HUDEP-2 (cell line): ENCODE measurements around the gene COL16A1.
A peak's percentile ranks its signal among the peaks of the same experiment; 100 is the strongest.

Source experiments
- DNase-seq, 76 experiments: peaks; one replicate each; lab custom pipeline; 2025; ENCODE audit not compliant: unreplicated experiment in 76 of 76; lab: John Stamatoyannopoulos, UW

COL16A1 gene

DNA sequence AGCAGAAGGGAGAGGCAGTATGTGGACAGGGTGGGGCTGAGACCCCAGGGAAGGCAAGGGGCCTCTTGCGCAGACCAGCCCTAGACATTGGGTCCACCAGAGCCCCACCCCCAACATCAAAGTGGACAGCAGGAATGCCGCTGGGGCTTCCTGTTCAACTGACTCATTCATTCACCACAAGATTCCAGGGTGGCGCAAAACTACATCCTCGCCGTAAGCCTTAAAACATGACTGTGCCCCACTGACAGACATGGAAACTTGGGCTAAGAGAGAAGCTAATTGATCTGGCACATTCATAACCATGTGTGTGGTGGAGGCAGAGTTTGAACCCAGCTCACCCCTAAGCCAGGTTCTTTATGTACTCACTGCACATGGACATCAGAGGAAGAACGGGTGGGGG lies 14.0 kb downstream of the COL16A1 start:
- DNase-seq = no peak

DNA sequence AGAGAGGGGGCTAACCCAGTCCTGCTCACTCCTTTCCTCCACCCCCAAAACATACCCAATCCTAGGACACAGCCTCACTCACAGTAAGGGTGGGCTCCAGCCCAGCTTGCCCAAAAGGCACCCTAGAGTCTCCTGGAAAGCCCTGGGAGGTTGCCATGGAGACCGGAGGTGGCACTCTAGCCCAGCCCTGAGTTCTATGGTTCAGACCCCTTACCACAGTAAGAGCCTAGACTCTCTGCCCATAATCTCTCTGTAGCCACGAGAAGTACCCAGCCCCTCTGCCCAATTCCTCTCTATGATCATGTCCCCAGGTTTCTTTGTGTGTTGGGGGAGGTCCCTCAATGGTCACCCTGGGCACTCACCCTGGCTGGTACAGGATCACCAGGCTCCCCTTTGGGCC lies 14.4 kb downstream of the COL16A1 start:
- no peak for DNase-seq

DNA sequence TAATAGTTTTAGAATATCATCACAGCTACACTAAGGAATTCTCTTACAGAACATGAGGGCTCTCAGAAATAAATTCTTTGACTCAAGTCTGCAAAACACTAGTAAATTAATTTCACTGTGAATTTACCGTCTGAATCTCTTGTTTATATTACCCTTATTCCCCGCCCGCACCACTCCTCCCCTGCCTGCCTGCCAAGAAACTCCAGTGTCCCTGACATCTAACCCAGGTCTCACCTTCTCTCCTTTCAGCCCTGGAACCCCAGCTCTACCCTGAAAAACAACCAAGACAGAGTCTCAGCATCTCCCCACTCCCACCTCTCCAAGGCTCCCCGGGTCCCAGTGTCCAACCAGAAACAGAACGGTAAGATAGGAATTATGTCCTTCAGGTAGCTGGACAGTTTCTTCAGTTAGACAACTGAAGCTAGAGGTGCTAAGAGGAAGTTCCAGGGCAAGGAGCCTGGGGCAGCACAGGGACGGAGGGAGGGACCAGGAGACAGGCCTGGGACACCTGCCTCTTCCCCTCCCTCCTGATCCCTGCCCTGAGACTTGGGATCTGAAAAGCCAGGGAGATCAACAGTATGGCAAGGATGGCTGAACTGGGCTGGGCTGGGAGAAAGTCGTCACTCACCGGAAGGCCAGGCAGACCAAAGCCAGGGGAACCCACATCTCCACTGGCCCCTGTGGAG lies 15.4 kb downstream of the COL16A1 start:
- no peak for DNase-seq

DNA sequence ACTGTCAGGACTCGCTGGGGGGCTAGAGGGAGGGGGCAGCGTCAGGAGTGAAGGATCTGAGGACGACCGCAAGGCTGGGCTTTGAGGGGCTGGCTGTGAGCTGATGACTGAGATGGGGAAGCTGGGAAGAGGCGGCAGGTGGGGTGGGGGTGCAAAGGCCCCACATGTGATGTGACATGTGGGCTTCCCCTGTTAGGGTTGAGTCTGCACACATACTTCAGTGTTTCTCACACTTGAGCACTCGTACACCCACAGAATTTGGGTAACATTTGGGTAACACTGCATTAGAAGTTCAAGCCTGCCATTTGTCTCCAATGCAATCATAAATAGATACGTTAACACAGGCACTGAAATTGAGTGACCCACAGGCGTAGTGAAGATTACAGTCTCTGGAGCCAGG lies 16.2 kb downstream of the COL16A1 start:
- DNase-seq = no peak

DNA sequence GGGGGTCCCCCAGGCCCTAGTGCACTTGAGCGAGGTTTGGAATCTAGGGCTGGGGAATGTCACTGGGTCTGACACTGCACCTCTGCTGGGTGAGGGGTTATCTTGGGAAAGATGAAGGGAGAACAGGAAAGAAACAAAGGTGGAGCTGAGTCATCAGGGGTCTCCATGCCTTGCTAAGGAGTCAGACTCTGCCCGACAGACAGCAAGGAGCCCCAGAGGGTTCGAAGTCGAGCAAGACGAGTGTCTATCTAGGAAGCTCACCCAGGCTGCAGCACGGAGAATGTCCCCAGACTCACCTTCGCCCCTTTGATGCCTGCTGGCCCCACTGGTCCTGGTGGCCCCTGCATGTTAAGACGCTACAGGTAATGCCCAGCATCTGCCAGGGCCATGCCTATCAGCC lies 18.0 kb downstream of the COL16A1 start:
- no peak for DNase-seq

DNA sequence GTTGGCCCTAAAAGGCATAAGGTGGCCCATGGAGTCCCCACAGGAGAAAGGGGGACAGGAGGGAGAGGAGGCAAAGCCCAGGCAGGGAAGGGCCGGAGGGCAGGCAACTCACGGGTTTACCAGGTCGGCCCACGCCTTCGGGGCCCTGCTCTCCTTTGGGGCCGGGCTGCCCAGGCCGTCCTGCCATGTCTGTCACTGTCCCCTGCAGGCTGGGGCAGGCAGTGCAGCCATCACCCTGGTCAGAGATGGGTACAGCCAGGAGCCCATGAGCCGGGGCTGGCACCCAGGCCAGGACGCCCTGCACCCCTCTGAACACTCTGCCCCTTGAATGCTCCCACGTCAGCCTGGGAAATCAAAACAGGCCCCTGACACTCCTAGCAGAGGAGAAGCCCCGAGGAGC lies 19.8 kb downstream of the COL16A1 start:
- peak in 18 of 76 experiments; percentile 4 to 60 (median 20) for DNase-seq

DNA sequence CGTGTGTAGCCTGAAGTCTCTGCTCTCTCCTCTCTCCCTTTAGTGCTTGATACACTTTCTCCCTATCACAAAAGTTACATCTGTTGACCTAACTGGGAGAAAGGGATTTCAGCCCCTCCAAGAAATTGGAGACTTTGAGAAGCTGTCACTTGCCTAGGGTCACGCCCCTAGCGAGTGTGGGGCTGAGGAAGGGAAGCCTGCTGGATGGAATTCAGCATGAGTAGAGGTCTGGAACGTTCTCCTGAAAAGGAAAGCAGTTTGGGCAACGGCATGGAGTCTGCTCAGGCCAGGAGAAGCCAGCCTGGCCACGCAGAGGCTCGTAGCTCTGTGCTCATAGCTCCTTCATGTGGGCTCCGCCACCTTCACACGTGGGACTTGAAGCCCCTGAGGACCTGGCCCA lies 22.4 kb downstream of the COL16A1 start:
- DNase-seq = no peak

DNA sequence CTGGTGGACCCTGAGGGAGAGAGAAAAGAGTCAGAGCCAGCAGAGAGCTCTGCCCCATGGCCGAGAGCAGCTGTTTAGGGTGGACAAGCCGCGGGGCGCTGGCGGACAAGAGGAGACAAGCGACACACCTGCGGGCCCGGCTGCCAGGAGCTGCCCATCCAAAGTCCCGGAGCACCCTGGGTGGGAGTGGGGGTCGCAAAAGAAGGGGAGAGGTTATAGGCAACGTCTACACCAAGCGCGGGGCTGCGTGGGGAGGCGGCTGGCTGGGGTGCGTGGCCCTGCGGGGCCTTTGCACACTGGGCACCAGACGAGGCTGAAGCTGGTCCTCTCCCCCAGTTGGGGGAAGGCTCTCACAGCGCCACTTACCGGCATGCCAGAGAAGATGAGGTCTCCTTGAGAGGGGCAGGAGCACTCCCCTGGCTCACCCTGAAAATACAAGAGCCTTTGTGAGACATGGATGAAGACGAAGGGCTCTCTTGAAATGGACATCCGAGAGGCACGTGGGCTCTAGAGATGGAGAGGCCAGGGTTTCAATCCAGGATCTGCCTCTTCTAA lies 24.1 kb downstream of the COL16A1 start:
- no peak for DNase-seq

DNA sequence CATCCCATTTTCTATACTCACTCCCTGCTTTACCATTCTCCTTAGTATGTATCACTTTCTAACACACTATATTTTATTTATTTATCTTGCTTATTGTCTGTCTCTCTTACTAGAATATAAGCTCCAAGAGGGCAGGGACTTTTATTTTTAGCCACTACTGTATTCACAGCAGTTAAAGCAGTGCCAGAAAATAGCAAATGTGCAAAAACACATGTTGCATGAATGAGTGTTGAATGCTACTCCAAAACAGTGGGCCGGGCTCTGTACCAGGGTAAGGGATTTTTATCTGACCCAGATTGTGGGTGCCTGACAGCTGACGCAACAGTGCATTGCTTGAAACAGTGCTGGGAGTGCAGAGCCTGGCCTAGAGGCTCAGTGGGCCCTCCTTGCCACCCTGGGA lies 24.7 kb downstream of the COL16A1 start:
- no peak for DNase-seq

DNA sequence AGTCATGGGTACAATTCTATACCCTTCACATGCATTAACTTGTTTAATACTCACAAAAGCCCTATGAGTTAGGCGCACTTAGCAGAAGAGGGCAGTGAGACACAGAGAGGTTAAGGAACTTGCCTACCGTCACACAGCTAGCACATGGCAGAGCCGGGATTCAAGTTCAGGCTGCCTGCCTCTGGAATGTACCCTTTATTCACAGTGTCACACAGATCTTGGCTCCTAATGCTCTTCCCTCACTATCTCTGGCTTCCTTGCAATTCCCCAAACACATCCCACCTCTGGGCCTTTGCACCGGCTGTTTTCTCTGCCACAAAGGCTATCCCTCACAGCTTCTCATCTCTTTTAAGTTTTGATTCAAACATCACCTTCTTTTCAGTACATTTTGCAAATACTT lies 25.1 kb downstream of the COL16A1 start:
- no peak for DNase-seq

DNA sequence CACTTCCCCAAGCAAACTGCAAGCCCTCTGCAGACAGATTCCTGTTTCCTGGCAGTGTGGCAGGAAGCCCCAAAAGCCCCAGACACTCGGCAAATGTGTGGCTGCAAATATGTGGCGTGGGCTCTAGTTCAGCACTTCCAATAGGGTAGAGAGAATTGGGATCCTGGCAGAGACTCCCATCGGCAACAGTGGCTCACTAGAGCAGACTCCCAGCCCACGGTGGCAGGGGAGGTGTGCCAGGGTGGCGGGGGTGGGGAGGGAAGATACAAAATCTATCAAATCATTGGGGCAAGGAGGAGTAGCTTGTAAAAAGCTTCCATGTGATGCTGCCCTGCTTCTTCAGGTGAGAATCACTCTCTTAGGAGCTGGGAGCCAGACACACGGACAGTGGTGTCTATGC lies 25.9 kb downstream of the COL16A1 start:
- DNase-seq = no peak

DNA sequence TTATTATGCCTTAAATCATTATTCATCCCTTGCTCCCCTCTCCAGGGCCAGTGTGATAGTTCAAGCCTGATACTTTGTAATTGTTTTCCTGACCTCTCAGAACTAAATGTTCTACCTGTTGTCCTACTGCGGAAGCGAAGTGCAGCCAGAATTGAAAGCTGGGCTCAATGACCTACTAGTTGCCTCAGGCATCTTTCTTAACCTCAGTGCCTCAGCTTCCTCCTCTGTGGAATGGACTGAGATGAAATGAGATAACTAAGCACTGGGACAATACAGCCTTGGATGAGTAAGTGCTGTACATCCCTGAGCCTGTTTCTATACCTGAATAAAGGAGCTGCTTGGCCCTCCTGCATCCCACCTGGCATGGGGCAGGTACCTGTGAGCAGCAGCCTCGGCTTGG lies 26.4 kb downstream of the COL16A1 start:
- no peak for DNase-seq

DNA sequence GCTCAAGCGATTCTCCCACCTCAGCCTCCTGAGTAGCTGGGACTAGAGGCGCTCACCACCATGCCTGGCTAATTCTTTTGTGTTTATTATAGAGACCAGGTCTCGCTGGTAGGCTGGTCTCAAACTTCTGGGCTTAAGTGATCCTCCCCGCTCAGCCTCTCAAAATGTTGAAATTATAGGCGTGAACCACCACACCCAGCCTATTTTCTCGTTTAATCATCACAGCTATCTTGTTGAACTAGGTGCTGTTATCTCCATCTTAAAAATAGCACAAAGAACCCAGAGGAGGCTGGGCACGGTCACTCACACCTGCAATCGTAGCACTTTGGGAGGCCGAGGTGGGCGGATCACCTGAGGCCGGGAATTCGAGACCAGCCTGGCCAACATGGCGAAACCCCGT lies 28.1 kb downstream of the COL16A1 start:
- no peak for DNase-seq

DNA sequence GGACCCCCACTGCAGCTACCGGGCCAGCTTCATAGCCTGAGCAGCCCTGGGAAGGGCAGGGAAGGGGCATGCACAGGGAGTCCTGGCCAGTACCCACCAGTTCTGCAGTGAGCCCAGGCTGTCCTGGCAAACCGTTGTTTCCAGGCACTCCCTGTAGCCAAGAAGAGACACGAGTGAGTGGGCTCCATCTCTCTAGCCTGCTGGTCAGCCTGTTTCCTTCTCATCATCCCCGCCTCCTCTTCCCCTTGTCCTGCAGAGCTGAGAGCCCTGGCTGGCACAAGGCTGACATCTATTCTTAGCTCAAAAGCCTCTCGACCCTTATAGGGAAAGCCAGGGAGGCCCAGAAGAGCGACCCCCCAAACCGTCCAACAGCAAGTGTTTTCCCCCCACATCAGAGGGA lies 28.7 kb downstream of the COL16A1 start:
- DNase-seq = no peak

DNA sequence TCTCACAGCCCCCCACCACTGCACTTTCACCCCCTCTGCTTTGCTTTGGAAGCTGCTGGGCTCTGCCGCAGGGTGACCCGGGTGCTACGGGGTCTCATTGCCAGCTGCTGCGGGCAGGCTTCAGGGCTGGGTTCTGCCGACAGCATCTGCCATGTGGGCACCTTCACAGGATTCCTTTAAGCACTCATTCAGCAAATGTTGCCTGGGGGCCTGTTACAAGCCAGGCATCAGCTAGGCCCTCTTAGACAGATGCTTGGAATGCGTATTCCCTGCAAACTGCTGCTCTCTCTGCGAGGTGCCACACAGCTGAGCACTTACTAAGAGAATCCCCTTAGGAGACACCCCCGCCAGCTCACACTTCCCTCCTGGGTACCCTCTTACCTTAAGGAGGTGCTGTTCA lies 29.2 kb downstream of the COL16A1 start:
- no peak for DNase-seq

DNA sequence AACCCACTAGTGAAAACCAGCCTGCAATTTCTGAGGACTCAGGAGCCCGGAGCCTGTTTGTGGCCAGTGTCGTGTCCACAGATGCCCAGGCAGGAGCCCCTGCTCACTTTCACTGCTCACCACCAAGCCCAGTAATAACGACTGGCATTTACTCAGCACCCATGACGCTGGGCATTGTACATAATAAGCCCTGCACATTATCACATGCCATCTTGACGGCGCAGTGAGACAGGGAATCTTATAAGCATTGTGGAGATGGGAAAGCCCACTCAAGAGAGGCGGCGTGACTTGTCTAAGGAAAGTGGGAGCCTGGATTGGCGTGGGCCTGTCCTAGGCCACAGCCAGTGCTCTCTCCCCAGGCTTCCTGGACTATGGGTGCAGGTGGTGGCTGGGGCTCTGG lies 30.4 kb downstream of the COL16A1 start:
- DNase-seq = no peak

DNA sequence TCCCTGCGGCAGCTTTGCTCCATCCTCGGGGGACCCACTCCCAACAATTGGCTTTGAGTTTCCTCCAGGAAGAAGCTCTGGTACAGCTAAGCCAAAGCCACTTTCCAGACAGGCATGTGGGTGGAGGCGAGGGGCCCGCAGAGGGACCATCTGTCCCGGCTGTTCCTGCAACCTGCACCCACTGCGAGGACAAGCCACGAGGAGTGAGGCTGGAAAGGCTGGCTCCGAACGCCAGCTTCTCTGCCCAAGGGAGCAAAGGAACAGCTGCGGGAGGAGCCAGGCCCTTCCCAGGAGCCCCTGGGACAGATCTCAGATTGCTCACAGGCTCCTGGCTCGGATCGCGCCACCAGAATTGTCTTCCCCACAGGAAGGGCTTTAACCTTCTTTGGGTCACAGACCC lies 30.8 kb downstream of the COL16A1 start:
- DNase-seq = no peak

DNA sequence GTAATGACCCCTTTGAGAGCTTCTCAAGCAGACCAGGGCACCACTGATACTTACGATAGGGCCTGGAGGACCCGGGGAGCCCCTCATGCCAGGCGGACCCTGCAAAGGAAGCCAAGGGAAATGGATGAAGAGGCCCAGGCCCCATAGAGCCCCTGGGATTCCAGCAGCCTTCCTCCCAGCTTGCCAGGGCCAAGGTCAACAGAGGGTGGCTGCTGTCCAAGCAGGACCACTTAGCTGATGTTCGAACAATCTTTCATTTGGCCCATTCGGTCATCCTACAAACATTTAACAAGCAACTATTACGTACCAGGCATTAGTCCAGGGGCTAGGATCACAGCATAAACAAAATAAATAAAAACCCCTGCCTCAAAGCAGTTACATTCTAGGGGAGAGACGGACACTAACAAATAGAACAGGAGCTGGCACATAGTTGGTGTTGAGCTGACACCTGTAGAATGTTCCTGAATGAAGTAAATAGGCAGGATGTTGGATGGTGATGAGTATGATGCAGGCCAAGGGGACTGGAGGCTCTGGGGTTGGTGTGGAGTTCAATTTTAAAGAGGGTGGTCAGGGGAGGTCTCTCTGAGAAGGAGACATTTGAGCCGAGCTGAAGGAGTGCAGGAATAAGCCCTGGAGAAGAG lies 32.1 kb downstream of the COL16A1 start:
- no peak for DNase-seq

DNA sequence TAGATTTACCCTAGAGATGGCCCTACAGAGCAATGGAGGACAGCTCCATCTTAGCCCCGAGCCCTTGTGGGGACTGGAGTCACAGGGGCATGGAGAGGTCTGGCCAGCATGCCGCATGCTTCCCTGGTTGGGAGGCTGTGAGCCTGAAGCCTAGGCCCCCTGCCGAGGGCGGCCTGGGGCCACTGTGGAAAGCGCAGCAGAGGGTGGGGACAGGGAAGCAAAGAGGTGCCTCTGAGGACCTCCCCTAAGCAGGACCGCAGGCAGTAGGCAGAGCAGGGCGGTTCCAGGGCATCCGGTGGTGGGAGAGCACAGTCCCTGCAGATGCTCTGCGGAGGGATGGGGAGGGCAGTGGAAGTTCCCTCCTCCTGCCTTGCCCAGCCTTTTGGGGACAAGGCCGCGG lies 32.7 kb downstream of the COL16A1 start:
- no peak for DNase-seq

DNA sequence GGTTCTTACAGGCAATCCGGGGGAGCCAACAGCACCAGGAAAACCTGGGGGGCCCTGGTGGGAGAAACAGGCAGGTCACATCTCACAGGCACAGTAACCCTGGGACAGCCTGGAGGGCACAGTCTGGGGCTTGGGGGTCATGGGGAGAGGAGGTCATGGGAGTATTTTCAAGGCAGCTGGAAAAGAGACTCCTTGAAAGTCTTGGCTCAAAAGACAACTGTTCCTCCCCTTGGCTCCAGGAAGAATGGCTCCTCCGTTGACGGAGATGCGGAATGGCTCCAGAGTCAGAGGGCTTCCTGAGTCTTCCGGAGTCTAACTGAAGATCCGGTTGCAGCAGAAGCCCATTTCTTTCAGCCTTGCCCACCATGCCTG lies 33.2 kb downstream of the COL16A1 start:
- DNase-seq = no peak

DNA sequence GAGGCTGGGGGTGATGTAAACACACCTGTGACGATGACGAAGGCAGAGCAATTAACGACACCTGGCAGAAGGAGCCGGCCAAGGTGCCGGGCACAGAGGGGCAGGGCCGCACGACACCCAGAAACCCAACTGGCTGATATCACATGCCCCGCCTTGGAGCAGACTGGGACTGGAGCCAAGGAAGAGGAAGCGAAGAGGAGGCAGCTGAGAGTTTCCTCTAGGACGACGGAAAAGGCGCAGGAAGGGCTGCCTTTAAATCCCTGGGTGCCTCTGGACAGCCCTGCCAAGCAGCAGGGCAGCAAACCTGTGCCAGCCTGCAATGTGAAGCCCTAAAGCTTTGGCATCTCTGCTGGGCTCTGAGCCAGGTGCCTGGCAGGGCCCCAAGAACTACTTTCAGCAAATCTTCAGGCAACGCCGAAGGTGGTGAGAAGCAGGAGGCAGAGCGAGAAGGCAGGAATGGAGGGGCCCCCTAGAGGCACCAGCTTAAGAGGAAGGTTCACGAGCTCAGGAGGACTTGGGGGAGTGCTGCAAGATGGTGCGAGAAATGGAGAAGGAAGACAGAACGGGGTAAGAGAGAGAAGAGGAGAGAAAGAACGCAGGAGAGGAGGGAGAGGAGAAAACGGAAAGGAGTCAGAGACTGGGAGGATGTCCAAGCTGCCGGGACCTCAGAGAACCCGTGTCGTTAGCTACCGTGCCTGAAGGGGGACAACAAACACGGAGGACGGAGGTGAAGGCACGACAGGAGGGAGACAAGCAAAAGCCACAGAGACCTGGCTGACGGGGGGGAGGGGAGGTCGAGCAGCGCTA lies 33.8 kb downstream of the COL16A1 start:
- DNase-seq = peak in 56 of 76 experiments; percentile 1 to 61 (median 36)

DNA sequence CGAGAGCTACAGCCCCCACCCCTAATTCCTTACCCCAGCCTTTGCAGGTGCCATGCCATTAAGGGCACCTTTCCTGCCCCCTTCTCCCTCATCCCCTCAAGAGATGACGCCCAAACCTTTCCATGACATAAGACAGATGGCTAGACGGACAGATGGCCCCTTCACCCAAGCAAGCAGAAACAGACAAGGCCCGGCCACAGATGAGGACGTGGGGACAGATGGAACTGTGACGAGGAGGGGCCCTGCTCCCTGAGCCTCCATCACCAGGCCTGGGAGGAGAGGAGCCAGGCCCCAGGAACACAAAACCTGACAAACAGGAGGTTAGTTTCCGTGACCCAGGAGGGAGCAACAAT lies 34.4 kb downstream of the COL16A1 start:
- no peak for DNase-seq
